ENCODE measurements around the gene CRHBP. TPM values are rescaled to one million over a fixed set of nuclear protein-coding genes. Genes with fewer than 3 reads are reported as not detected.

Gene CRHBP
- total RNA-seq, 1 experiment from 2014 or later = 1.3 TPM

- DNase-seq (ENCODE audit: low read depth) = peak; percentile 47
Measured at GRCh38 chr5:77015938-77016569, 63.2 kb downstream of the CRHBP start.

- DNase-seq (ENCODE audit: low read depth) = no peak
Measured at GRCh38 chr5:77016962-77017361, 64.1 kb downstream of the CRHBP start.

- no peak for DNase-seq (ENCODE audit: low read depth)
Measured at GRCh38 chr5:77017668-77018067, 64.8 kb downstream of the CRHBP start.

Other genes with a start within 250 kb of the CRHBP start
- 27.1 and 28.4 TPM in 2 replicates for gene F2R, start 236.9 kb upstream of the CRHBP start, total RNA-seq (2014; rRNA removed; shearing (Covaris generic))
- gene F2RL1, start 134.0 kb upstream of the CRHBP start, total RNA-seq (2014; rRNA removed; shearing (Covaris generic)) = 154 and 185 TPM in 2 replicates
- gene S100Z, start 103.0 kb upstream of the CRHBP start, total RNA-seq (2014; rRNA removed; shearing (Covaris generic)) = 0.46 TPM in 1 of 2 replicates, not detected in the other
- gene AGGF1, start 77.4 kb downstream of the CRHBP start, total RNA-seq (2014; rRNA removed; shearing (Covaris generic)) = 27.8 and 27.9 TPM in 2 replicates
- gene ZBED3, start 134.2 kb downstream of the CRHBP start, total RNA-seq (2014; rRNA removed; shearing (Covaris generic)) = 1.3 and 4.1 TPM in 2 replicates

Data from Daoy (cell line).